PC-3 (cell line): ENCODE results near the gene DGKB. TPM values are rescaled to one million over a fixed set of nuclear protein-coding genes. Genes with fewer than 3 reads are reported as not detected.

Experiments
- ATAC-seq: fragments of 200-7000 bp; cut with Tn5 transposase; 2 replicates; pipeline ENCODE4 v1.9.1; 2020; ENCODE audit warnings: mild to moderate bottlenecking, moderate library complexity
- BruUV-seq: library from RNA; stranded (reverse); fragments of 400-500 nt; replicated peaks from 2 replicates; lab custom pipeline; 2021; lab: Mats Ljungman, UMichigan
- CTCF ChIA-PET: fragments of 300-600 bp; sonication (Branson Sonifier 250); formaldehyde crosslinking; loops from one replicate; lab custom pipeline; 2022; ENCODE audit warnings: antibody characterized with exemption; lab: Charles Lee
- POLR2A ChIA-PET: fragments of 300-600 bp; sonication (Branson Sonifier 250); formaldehyde crosslinking; loops from one replicate; lab custom pipeline; 2022; ENCODE audit warnings: antibody characterized with exemption; ENCODE audit not compliant: unreplicated experiment; lab: Charles Lee
- DNase-seq: peaks from one replicate; pipeline ENCODE4 v3.0.0-alpha.2; 2015
- H2AFZ ChIP-seq: fragments of 300-600 bp; sonication (generic); 2 replicates; pipeline ENCODE4 v1.6.0; 2016; ENCODE audit warnings: antibody characterized with exemption, low read length
- H3F3A ChIP-seq: fragments of 300-600 bp; sonication (generic); one replicate; pipeline ENCODE4 v1.6.0; 2017; ENCODE audit warnings: antibody characterized with exemption, low read length, control low read depth, mild to moderate bottlenecking; ENCODE audit not compliant: unreplicated experiment
- H3K27ac ChIP-seq: fragments of 300-600 bp; sonication (generic); 2 replicates; pipeline ENCODE4 v1.5.1; 2016; ENCODE audit warnings: mild to moderate bottlenecking, low read length
- H3K27me3 ChIP-seq: fragments of 300-600 bp; sonication (generic); 2 replicates; pipeline ENCODE4 v1.6.1; 2016; ENCODE audit warnings: low read length, mixed read lengths
- H3K36me3 ChIP-seq: fragments of 300-600 bp; sonication (generic); 2 replicates; pipeline ENCODE4 v1.6.1; 2016; ENCODE audit warnings: low read depth, mixed run types, low read length, mixed read lengths
- H3K4me1 ChIP-seq: fragments of 300-600 bp; sonication (generic); 2 replicates; pipeline ENCODE4 v1.5.1; 2016; ENCODE audit warnings: low read length; ENCODE audit not compliant: insufficient read depth
- H3K4me2 ChIP-seq: fragments of 300-600 bp; sonication (generic); 2 replicates; pipeline ENCODE4 v1.6.0; 2016; ENCODE audit warnings: low read length
- H3K4me3 ChIP-seq: fragments of 300-600 bp; sonication (generic); 2 replicates; pipeline ENCODE4 v1.5.1; 2016; ENCODE audit warnings: mild to moderate bottlenecking, low read length, mixed read lengths
- H3K79me2 ChIP-seq: fragments of 300-600 bp; sonication (generic); 2 replicates; pipeline ENCODE4 v1.6.1; 2017; ENCODE audit warnings: low read length, mixed read lengths
- H3K9ac ChIP-seq: fragments of 300-600 bp; sonication (generic); 2 replicates; pipeline ENCODE4 v1.6.0; 2016; ENCODE audit warnings: mild to moderate bottlenecking, low read length
- H3K9me2 ChIP-seq: fragments of 300-600 bp; sonication (generic); replicated peaks from 2 replicates; pipeline ENCODE4 v1.6.1; 2016; ENCODE audit warnings: mixed run types, low read length, mixed read lengths
- H3K9me3 ChIP-seq: fragments of 300-600 bp; sonication (generic); 2 replicates; pipeline ENCODE4 v1.6.1; 2016; ENCODE audit warnings: low read length, mixed read lengths
- H4K20me1 ChIP-seq: fragments of 300-600 bp; sonication (generic); 2 replicates; pipeline ENCODE4 v1.6.1; 2016; ENCODE audit warnings: low read length, mixed read lengths
- CTCF ChIP-seq: fragments of 300-600 bp; sonication (generic); conservative IDR thresholded peaks from 2 replicates; pipeline ENCODE4 v1.5.1; 2017; ENCODE audit warnings: antibody characterized with exemption, low read depth, mild to moderate bottlenecking, low read length
- EZH2 ChIP-seq: fragments of 300-600 bp; sonication (generic); IDR thresholded peaks from one replicate; pipeline ENCODE4 v1.6.1; 2017; ENCODE audit warnings: antibody characterized with exemption, mild to moderate bottlenecking, low read length; ENCODE audit not compliant: unreplicated experiment
- EZH2phosphoT487 ChIP-seq: fragments of 300-600 bp; sonication (generic); IDR thresholded peaks from 2 replicates; pipeline ENCODE4 v1.6.1; 2018; ENCODE audit warnings: mild to moderate bottlenecking, antibody characterized with exemption, low read length, borderline replicate concordance
- intact Hi-C: fragments of 100-400 bp; cut with micrococcal nuclease; formaldehyde crosslinking; loops from 2 replicates; pipeline ENCODE4 v1.9.0; 2023
- total RNA-seq: library from RNA; depleted of rRNA; stranded (reverse); fragments of >200 nt; gene quantifications from 2 replicates; pipeline ENCODE4 v1.2.3, GENCODE V29; 2014

DGKB gene
- total RNA-seq, 1 experiment from 2014 or later = 0.15 TPM

DNA sequence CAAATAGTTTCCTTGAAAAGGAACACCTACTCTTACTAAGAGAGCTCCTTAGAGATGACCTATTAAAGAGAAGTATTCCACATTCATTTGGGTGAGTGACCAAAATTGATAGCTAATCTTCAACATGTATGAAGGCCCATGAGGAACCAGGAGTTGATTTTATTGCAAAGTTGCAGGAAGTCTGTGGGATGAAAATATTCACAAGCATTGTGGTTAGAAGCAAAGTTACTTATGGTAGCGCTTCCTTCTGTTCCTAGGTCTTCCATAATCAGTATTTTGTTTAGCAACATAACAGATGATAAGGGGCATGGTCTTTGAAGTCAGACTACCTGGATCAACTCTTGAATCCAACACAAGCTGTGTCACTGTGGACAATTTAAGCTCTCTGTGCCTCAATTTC, 164.5 kb downstream of the DGKB start:
- POLR2A ChIA-PET = no interaction called here
- TF ChIP-seq EZH2 (no peak), CTCF (no peak), EZH2phosphoT487 (no peak)
- no peak for DNase-seq
- H3K36me3 ChIP-seq = no peaks in the 10 kb centered on the region; the same call in 1 of the 2 replicates
- no peaks in the 10 kb centered on the region for H4K20me1 ChIP-seq
- no peaks in the 10 kb centered on the region for H3K9me2 ChIP-seq
- no TSS peak for BruUV-seq
- no peak for ATAC-seq
- H3K9me3 ChIP-seq = no peaks in the 10 kb centered on the region; the same call in 1 of the 2 replicates
- H3K4me2 ChIP-seq = no peak overlapping the region
- intact Hi-C loops = no loop called here
- no peak overlapping the region for H3K4me3 ChIP-seq
- H3K27me3 ChIP-seq = no peaks in the 10 kb centered on the region
- no peaks in the 10 kb centered on the region for H3K79me2 ChIP-seq
- H3K4me1 ChIP-seq = no peaks in the 10 kb centered on the region
- H3K27ac ChIP-seq = no peak overlapping the region
- no peaks in the 10 kb centered on the region for H3F3A ChIP-seq
- CTCF ChIA-PET = no interaction called here
- H3K9ac ChIP-seq = no peak overlapping the region
- H2AFZ ChIP-seq = no peak overlapping the region

GRCh38 chr7:14734839-14735321, 167.7 kb downstream of the DGKB start:
- ChIA-PET CTCF (no interaction called here), POLR2A (interaction anchor here (0.5 kb wide), 1 partner anchor 20 kb away, joined by 4 read pairs; no protein-coding TSS in a partner anchor)
- TF ChIP-seq EZH2 (no peak), EZH2phosphoT487 (no peak), CTCF (peak; percentile 33; the same call in 1 of the 2 replicates)
- Histone ChIP-seq H3K79me2 (no peaks in the 10 kb centered on the region), H3F3A (no peaks in the 10 kb centered on the region), H3K4me1 (no peaks in the 10 kb centered on the region), H3K9me3 (no peaks in the 10 kb centered on the region), H3K27me3 (no peaks in the 10 kb centered on the region), H3K9ac (no peak overlapping the region), H4K20me1 (no peaks in the 10 kb centered on the region), H2AFZ (no peak overlapping the region), H3K9me2 (no peaks in the 10 kb centered on the region), H3K4me2 (no peak overlapping the region), H3K36me3 (no peaks in the 10 kb centered on the region; the same call in 1 of the 2 replicates), H3K27ac (no peak overlapping the region), H3K4me3 (no peak overlapping the region)
- intact Hi-C loops = no loop called here
- ATAC-seq (no peak), DNase-seq (peak; percentile 16)
- no TSS peak for BruUV-seq

DNA sequence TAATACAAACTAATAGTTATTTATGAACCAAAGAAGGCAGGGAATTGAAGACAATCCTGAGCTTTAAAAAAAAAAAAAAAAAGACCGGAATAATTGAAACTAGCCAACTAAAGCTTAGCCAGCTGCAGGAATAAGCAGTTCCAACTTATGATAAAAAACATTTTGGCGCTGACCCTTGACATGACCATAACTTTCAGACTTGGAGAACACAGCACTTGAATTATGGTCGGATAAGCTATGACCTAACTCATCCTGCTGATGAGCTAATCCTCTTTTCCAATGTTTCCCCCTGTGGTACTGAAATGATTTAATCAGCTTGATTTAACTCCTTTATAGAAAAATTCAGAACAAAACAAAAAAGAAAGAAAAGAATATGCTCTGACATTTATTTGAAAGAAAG, 181.8 kb downstream of the DGKB start:
- no peak overlapping the region for H2AFZ ChIP-seq
- H3K9ac ChIP-seq = no peak overlapping the region
- H3K9me3 ChIP-seq = no peaks in the 10 kb centered on the region
- H4K20me1 ChIP-seq = no peaks in the 10 kb centered on the region
- H3F3A ChIP-seq = no peaks in the 10 kb centered on the region
- BruUV-seq = no TSS peak
- H3K4me1 ChIP-seq = peaks cover 9% of the 10 kb centered on the region
- no peak overlapping the region for H3K4me2 ChIP-seq
- DNase-seq (no peak), ATAC-seq (no peak)
- intact Hi-C loops = no loop called here
- no peaks in the 10 kb centered on the region for H3K9me2 ChIP-seq
- no peak overlapping the region for H3K27ac ChIP-seq
- no peak for TF ChIP-seq EZH2
- POLR2A ChIA-PET = interaction anchor here (0.7 kb wide), 1 partner anchor 139 kb away, joined by 8 read pairs; no protein-coding TSS in a partner anchor
- no peaks in the 10 kb centered on the region for H3K36me3 ChIP-seq
- H3K79me2 ChIP-seq = no peaks in the 10 kb centered on the region
- no peak overlapping the region for H3K4me3 ChIP-seq
- CTCF ChIA-PET = interaction anchor here (1.4 kb wide), 1 partner anchor 295 kb away, joined by 5 read pairs; no protein-coding TSS in a partner anchor
- no peaks in the 10 kb centered on the region for H3K27me3 ChIP-seq
